ENCODE results near the gene PRKCH.

DNA sequence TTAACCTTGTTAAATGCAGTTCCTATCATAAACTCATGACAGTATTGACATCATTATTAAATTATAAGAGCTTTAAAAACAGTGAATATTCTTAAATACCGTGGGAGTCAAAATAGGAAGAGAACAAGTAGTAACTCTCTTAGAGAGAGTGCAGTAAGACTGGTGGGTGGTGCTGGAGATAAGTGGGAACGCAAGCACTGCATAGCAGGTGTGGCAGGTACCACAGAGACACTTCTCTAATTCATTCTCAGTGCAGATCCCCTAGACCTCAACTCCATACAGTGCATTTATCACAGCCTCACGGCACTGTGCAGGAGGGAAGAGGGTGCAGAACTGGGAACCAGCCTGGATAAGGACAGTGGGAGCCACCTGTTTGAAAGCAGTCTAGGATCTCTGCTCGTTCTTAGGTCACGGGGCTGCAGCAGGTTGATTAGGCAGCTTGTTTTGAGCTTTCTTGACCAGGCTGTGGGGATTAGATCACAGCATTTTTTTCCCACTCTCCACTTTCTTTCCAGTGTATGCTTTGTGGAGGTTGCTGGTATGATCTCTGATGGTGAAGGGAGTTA is 165.6 kb downstream of the PRKCH start:
- TF ChIP-seq POLR2AphosphoS5 (IDR thresholded peaks at IDR 0.05) = no peak
- TF ChIP-seq, protein P1, sequence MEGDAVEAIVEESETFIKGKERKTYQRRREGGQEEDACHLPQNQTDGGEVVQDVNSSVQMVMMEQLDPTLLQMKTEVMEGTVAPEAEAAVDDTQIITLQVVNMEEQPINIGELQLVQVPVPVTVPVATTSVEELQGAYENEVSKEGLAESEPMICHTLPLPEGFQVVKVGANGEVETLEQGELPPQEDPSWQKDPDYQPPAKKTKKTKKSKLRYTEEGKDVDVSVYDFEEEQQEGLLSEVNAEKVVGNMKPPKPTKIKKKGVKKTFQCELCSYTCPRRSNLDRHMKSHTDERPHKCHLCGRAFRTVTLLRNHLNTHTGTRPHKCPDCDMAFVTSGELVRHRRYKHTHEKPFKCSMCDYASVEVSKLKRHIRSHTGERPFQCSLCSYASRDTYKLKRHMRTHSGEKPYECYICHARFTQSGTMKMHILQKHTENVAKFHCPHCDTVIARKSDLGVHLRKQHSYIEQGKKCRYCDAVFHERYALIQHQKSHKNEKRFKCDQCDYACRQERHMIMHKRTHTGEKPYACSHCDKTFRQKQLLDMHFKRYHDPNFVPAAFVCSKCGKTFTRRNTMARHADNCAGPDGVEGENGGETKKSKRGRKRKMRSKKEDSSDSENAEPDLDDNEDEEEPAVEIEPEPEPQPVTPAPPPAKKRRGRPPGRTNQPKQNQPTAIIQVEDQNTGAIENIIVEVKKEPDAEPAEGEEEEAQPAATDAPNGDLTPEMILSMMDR (IDR thresholded peaks at IDR 0.05) = no peak
